ENCODE measurements around the gene SGPL1. TPM values are rescaled to one million over a fixed set of nuclear protein-coding genes. Genes with fewer than 3 reads are reported as not detected.

SGPL1 gene
- polyA plus RNA-seq, 1 donor (not counting 4 experiments of a cell fraction or from before 2014, with no cell fraction given), result 31.4 TPM

DNA sequence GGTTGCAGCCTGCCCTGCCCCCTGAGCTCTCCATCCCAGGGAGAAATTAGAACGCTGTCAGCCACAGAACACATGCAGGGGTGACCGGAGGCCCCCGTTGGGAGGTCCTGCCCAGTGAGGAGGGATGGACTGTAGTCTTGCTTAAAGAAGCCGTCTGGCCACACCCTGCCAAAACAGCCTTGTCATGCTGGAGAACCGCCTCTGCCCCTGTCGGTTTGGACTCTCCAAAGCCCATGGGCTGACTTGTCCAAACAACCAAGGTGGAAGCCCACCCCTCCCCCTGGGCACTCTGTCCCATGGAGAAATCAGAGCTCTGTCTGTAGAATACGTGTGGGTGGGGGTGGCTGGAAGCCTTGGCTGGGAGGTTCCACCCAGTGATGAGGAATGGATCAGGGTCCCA is 17.9 kb upstream of the SGPL1 start:
- no peak overlapping the region for H3K27ac ChIP-seq (ENCODE audit: control insufficient read depth, insufficient read depth, low read length)
- no peaks in the 10 kb centered on the region for H4K20me1 ChIP-seq (ENCODE audit: control insufficient read depth, extremely low read depth, insufficient read depth, low read length)
- DNase-seq (ENCODE audit: low read depth, low spot score) (no peak), FAIRE-seq (no peak)
- H3K36me3 ChIP-seq (ENCODE audit: control insufficient read depth in 2 of 2, extremely low read depth in 1 of 2, insufficient read depth in 2 of 2, low read length in 2 of 2), result no peaks in the 10 kb centered on the region
- H3K27me3 ChIP-seq (ENCODE audit: control insufficient read depth, extremely low read depth, insufficient read depth, low read length), result peaks cover 12% of the 10 kb centered on the region
- no peak overlapping the region for H3K4me3 ChIP-seq (ENCODE audit: control insufficient read depth in 2 of 3, extremely low read depth in 1 of 3, insufficient read depth in 2 of 3, low read depth in 1 of 3, low read length in 3 of 3)
- H3K4me2 ChIP-seq (ENCODE audit: control insufficient read depth, extremely low read depth, insufficient read depth, low read depth, low read length), result no peak overlapping the region
- H3K4me1 ChIP-seq (ENCODE audit: control insufficient read depth, extremely low read depth, insufficient read depth, low read length), result no peaks in the 10 kb centered on the region
- no peak for TF ChIP-seq CTCF (optimal IDR thresholded peaks at IDR 0.05 in 1 of 3, IDR thresholded peaks at IDR 0.05 in 1 of 3, conservative IDR thresholded peaks at IDR 0.05 in 1 of 3; ENCODE audit: extremely low read depth in 1 of 3, insufficient read depth in 2 of 3, low read length in 3 of 3)
- TF ChIP-seq EZH2 (IDR thresholded peaks at IDR 0.05; ENCODE audit: low read length), result no peak
- no peaks in the 10 kb centered on the region for H3K9me3 ChIP-seq (ENCODE audit: control insufficient read depth, low read depth, low read length)
- no peak overlapping the region for H3K9ac ChIP-seq (ENCODE audit: control insufficient read depth, extremely low read depth, insufficient read depth, low read length)
- no peak overlapping the region for H2AFZ ChIP-seq (ENCODE audit: control insufficient read depth, low read length)
- H3K79me2 ChIP-seq (ENCODE audit: control insufficient read depth, insufficient read depth, low read length), result no peaks in the 10 kb centered on the region
- H3K9me1 ChIP-seq (ENCODE audit: control insufficient read depth, extremely low read depth, insufficient read depth, low read length), result no peaks in the 10 kb centered on the region
- dilution Hi-C loops (cut with MboI; ENCODE audit: extremely low pct_ligation_motif_present, low sequenced_read_pairs), result no loop called here

DNA sequence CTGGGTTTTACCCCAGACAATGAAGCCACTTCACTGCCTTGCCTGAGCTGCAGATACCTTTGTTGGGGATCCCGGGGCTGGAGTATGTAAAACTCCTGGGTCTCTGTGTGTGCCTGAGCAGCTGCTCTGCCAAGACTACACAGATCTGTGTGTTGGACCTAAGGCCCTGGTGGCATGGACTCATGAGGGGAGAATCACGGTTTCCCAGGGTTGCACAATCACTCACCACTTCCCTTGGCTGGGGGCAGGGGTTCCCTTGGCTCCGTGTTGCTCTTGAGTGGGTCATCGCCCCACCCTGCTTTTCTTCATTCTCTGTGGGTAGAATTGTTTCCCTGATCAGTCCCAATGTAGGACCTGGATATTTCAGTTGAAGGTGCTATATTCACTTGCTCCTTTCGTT is 16.6 kb upstream of the SGPL1 start:
- H3K79me2 ChIP-seq (ENCODE audit: control insufficient read depth, insufficient read depth, low read length), result no peaks in the 10 kb centered on the region
- no peak for TF ChIP-seq EZH2 (IDR thresholded peaks at IDR 0.05; ENCODE audit: low read length)
- TF ChIP-seq CTCF (optimal IDR thresholded peaks at IDR 0.05 in 1 of 3, IDR thresholded peaks at IDR 0.05 in 1 of 3, conservative IDR thresholded peaks at IDR 0.05 in 1 of 3; ENCODE audit: extremely low read depth in 1 of 3, insufficient read depth in 2 of 3, low read length in 3 of 3), result no peak
- no peak overlapping the region for H3K4me3 ChIP-seq (ENCODE audit: control insufficient read depth in 2 of 3, extremely low read depth in 1 of 3, insufficient read depth in 2 of 3, low read depth in 1 of 3, low read length in 3 of 3)
- H3K36me3 ChIP-seq (ENCODE audit: control insufficient read depth in 2 of 2, extremely low read depth in 1 of 2, insufficient read depth in 2 of 2, low read length in 2 of 2), result no peaks in the 10 kb centered on the region
- dilution Hi-C loops (cut with MboI; ENCODE audit: extremely low pct_ligation_motif_present, low sequenced_read_pairs), result no loop called here
- DNase-seq (ENCODE audit: low read depth, low spot score), result no peak
- no peaks in the 10 kb centered on the region for H3K9me1 ChIP-seq (ENCODE audit: control insufficient read depth, extremely low read depth, insufficient read depth, low read length)
- no peak overlapping the region for H3K9ac ChIP-seq (ENCODE audit: control insufficient read depth, extremely low read depth, insufficient read depth, low read length)
- no peak overlapping the region for H2AFZ ChIP-seq (ENCODE audit: control insufficient read depth, low read length)
- H4K20me1 ChIP-seq (ENCODE audit: control insufficient read depth, extremely low read depth, insufficient read depth, low read length), result no peaks in the 10 kb centered on the region
- H3K4me2 ChIP-seq (ENCODE audit: control insufficient read depth, extremely low read depth, insufficient read depth, low read depth, low read length), result no peak overlapping the region
- no peak for FAIRE-seq
- H3K4me1 ChIP-seq (ENCODE audit: control insufficient read depth, extremely low read depth, insufficient read depth, low read length), result peaks cover 3% of the 10 kb centered on the region
- H3K27ac ChIP-seq (ENCODE audit: control insufficient read depth, insufficient read depth, low read length), result no peak overlapping the region
- no peaks in the 10 kb centered on the region for H3K9me3 ChIP-seq (ENCODE audit: control insufficient read depth, low read depth, low read length)
- H3K27me3 ChIP-seq (ENCODE audit: control insufficient read depth, extremely low read depth, insufficient read depth, low read length), result peaks cover 12% of the 10 kb centered on the region
